ENCODE measurements around the gene LYL1.
"Not testable (repeated sequence)": the region's sequence is repeated elsewhere in the genome, so short reads cannot be mapped to it uniquely, and the experiment has no call there.

LYL1 gene

GRCh38 chr19:13102666-13103580 is at the start of gene LYL1:
Gene LYL1 (minus strand): TSS chr19:13102858. CDS start chr19:13101171, 1,687 bp downstream.
- Histone ChIP-seq H3K36me3 (ENCODE audit: control insufficient read depth, insufficient read depth, low read length) (no peaks in the 10 kb centered on the region), H3K9ac (ENCODE audit: low read length) (peak within 1 kb of the TSS; percentile 54), H3K9me3 (ENCODE audit: control insufficient read depth, low read length) (no peaks in the 10 kb centered on the region), H3K4me1 (ENCODE audit: control insufficient read depth, insufficient read depth, low read length) (peaks cover 39% of the 10 kb centered on the region), H3K4me3 (ENCODE audit: low read length) (peak within 1 kb of the TSS; percentile 25), H3K27me3 (ENCODE audit: control insufficient read depth, insufficient read depth, low read length) (no peaks in the 10 kb centered on the region)

GRCh38 chr19:13151605-13152355 is 49.1 kb upstream of the LYL1 start:
- Histone ChIP-seq H3K4me1 (ENCODE audit: control insufficient read depth, insufficient read depth, low read length) (peaks cover 26% of the 10 kb centered on the region), H3K4me3 (ENCODE audit: low read length) (peak overlapping the region; percentile 100), H3K9me3 (ENCODE audit: control insufficient read depth, low read length) (no peaks in the 10 kb centered on the region), H3K36me3 (ENCODE audit: control insufficient read depth, insufficient read depth, low read length) (no peaks in the 10 kb centered on the region), H3K27me3 (ENCODE audit: control insufficient read depth, insufficient read depth, low read length) (no peaks in the 10 kb centered on the region), H3K9ac (ENCODE audit: low read length) (peak overlapping the region; percentile 100)

- Histone ChIP-seq H3K4me1 (ENCODE audit: control insufficient read depth, insufficient read depth, low read length) (peaks cover 21% of the 10 kb centered on the region), H3K36me3 (ENCODE audit: control insufficient read depth, insufficient read depth, low read length) (no peaks in the 10 kb centered on the region), H3K9ac (ENCODE audit: low read length) (peak overlapping the region; percentile 100), H3K27me3 (ENCODE audit: control insufficient read depth, insufficient read depth, low read length) (no peaks in the 10 kb centered on the region), H3K4me3 (ENCODE audit: low read length) (peak overlapping the region; percentile 100), H3K9me3 (ENCODE audit: control insufficient read depth, low read length) (no peaks in the 10 kb centered on the region)
Measured at GRCh38 chr19:13150931-13151604, 48.4 kb upstream of the LYL1 start.

- Histone ChIP-seq H3K9ac (ENCODE audit: low read length) (peak within 1 kb of the TSS; percentile 100), H3K4me1 (ENCODE audit: control insufficient read depth, insufficient read depth, low read length) (peaks cover 14% of the 10 kb centered on the region), H3K4me3 (ENCODE audit: low read length) (peak within 1 kb of the TSS; percentile 100)
Measured at GRCh38 chr19:13150187-13150930, 47.7 kb upstream of the LYL1 start, which contains the start of the genes IER2 and STX10. Gene IER2 (plus strand): TSS chr19:13150411. CDS start chr19:13153187, 2,776 bp downstream. Gene STX10 (minus strand): TSS chr19:13150375. CDS start chr19:13150173, 202 bp downstream.

GRCh38 chr19:13149628-13150186 is 47.0 kb upstream of the LYL1 start:
- Histone ChIP-seq H3K9me3 (ENCODE audit: control insufficient read depth, low read length) (no peaks in the 10 kb centered on the region), H3K9ac (ENCODE audit: low read length) (peak overlapping the region; percentile 100), H3K4me3 (ENCODE audit: low read length) (peak overlapping the region; percentile 100), H3K36me3 (ENCODE audit: control insufficient read depth, insufficient read depth, low read length) (no peaks in the 10 kb centered on the region), H3K27me3 (ENCODE audit: control insufficient read depth, insufficient read depth, low read length) (no peaks in the 10 kb centered on the region), H3K4me1 (ENCODE audit: control insufficient read depth, insufficient read depth, low read length) (peaks cover 10% of the 10 kb centered on the region)

More at GRCh38 chr19:13150187-13150930, 47.7 kb upstream of the LYL1 start, which contains the start of the genes IER2 and STX10:
- Histone ChIP-seq H3K27me3 (ENCODE audit: control insufficient read depth, insufficient read depth, low read length) (no peaks in the 10 kb centered on the region), H3K9me3 (ENCODE audit: control insufficient read depth, low read length) (no peaks in the 10 kb centered on the region), H3K36me3 (ENCODE audit: control insufficient read depth, insufficient read depth, low read length) (no peaks in the 10 kb centered on the region)

GRCh38 chr19:13149173-13149627 is 46.5 kb upstream of the LYL1 start:
- not testable (repeated sequence) for H3K27me3 ChIP-seq (ENCODE audit: control insufficient read depth, insufficient read depth, low read length); H3K9me3 ChIP-seq (ENCODE audit: control insufficient read depth, low read length); H3K36me3 ChIP-seq (ENCODE audit: control insufficient read depth, insufficient read depth, low read length)
- peak overlapping the region; percentile 100 for H3K9ac ChIP-seq (ENCODE audit: low read length)
- H3K4me3 ChIP-seq (ENCODE audit: low read length) = peak overlapping the region; percentile 100
- H3K4me1 ChIP-seq (ENCODE audit: control insufficient read depth, insufficient read depth, low read length) = peaks cover 14% of the 10 kb centered on the region

- Histone ChIP-seq H3K9me3 (ENCODE audit: control insufficient read depth, low read length) (no peaks in the 10 kb centered on the region), H3K4me3 (ENCODE audit: low read length) (no peak overlapping the region), H3K27me3 (ENCODE audit: control insufficient read depth, insufficient read depth, low read length) (no peaks in the 10 kb centered on the region), H3K4me1 (ENCODE audit: control insufficient read depth, insufficient read depth, low read length) (peaks cover 22% of the 10 kb centered on the region), H3K36me3 (ENCODE audit: control insufficient read depth, insufficient read depth, low read length) (no peaks in the 10 kb centered on the region), H3K9ac (ENCODE audit: low read length) (no peak overlapping the region)
Measured at GRCh38 chr19:13146763-13147563, 44.3 kb upstream of the LYL1 start.

GRCh38 chr19:13139633-13140311 is 37.1 kb upstream of the LYL1 start:
- Histone ChIP-seq H3K36me3 (ENCODE audit: control insufficient read depth, insufficient read depth, low read length) (no peaks in the 10 kb centered on the region), H3K27me3 (ENCODE audit: control insufficient read depth, insufficient read depth, low read length) (no peaks in the 10 kb centered on the region), H3K4me1 (ENCODE audit: control insufficient read depth, insufficient read depth, low read length) (peaks cover 12% of the 10 kb centered on the region), H3K4me3 (ENCODE audit: low read length) (no peak overlapping the region), H3K9me3 (ENCODE audit: control insufficient read depth, low read length) (no peaks in the 10 kb centered on the region), H3K9ac (ENCODE audit: low read length) (no peak overlapping the region)

- Histone ChIP-seq H3K9ac (ENCODE audit: low read length) (no peak overlapping the region), H3K9me3 (ENCODE audit: control insufficient read depth, low read length) (no peaks in the 10 kb centered on the region), H3K27me3 (ENCODE audit: control insufficient read depth, insufficient read depth, low read length) (no peaks in the 10 kb centered on the region), H3K4me1 (ENCODE audit: control insufficient read depth, insufficient read depth, low read length) (peaks cover 5% of the 10 kb centered on the region), H3K36me3 (ENCODE audit: control insufficient read depth, insufficient read depth, low read length) (no peaks in the 10 kb centered on the region), H3K4me3 (ENCODE audit: low read length) (no peak overlapping the region)
Measured at GRCh38 chr19:13138916-13139198, 36.2 kb upstream of the LYL1 start.

- Histone ChIP-seq H3K9ac (ENCODE audit: low read length) (no peak overlapping the region), H3K36me3 (ENCODE audit: control insufficient read depth, insufficient read depth, low read length) (no peaks in the 10 kb centered on the region), H3K4me3 (ENCODE audit: low read length) (no peak overlapping the region), H3K9me3 (ENCODE audit: control insufficient read depth, low read length) (no peaks in the 10 kb centered on the region), H3K27me3 (ENCODE audit: control insufficient read depth, insufficient read depth, low read length) (no peaks in the 10 kb centered on the region), H3K4me1 (ENCODE audit: control insufficient read depth, insufficient read depth, low read length) (peaks cover 5% of the 10 kb centered on the region)
Measured at GRCh38 chr19:13138171-13138915, 35.7 kb upstream of the LYL1 start.
